Small intestine (tissue), 7 donors: ENCODE measurements around the gene LTF. TPM values are rescaled to one million over a fixed set of nuclear protein-coding genes. Genes with fewer than 3 reads are reported as not detected.
A peak's percentile ranks its signal among the peaks of the same experiment; 100 is the strongest.

Experiments
- DNase-seq, 2 donors: peaks; one replicate each; pipeline versions ENCODE4 v3.0.0 to v3.0.0-alpha.2; 2013
- FAIRE-seq: peaks from 2 replicates; lab custom pipeline; 2012; peaks lifted over from hg19 to GRCh38; lab: Jason Lieb, UNC
- H3K27ac ChIP-seq, 3 donors: one replicate each; pipeline ENCODE4 v1.5.1; 2013; ENCODE audit warnings: low read length in 2 of 3, mild to moderate bottlenecking in 2 of 3, control low read depth in 1 of 3, inconsistent platforms in 1 of 3, low read depth in 1 of 3, moderate library complexity in 1 of 3
- H3K27me3 ChIP-seq, 3 donors: one replicate each; pipeline ENCODE4 v1.6.1; 2013; ENCODE audit warnings: low read length in 3 of 3, inconsistent platforms in 1 of 3; ENCODE audit not compliant: control insufficient read depth in 3 of 3, insufficient read depth in 3 of 3
- H3K36me3 ChIP-seq, 3 donors: one replicate each; pipeline ENCODE4 v1.6.1; 2013; ENCODE audit warnings: low read length in 3 of 3, inconsistent platforms in 1 of 3, low read depth in 1 of 3, mild to moderate bottlenecking in 1 of 3, moderate library complexity in 1 of 3; ENCODE audit not compliant: control insufficient read depth in 3 of 3, insufficient read depth in 2 of 3
- H3K4me1 ChIP-seq, 3 donors: one replicate each; pipeline ENCODE4 v1.6.1; 2013; ENCODE audit warnings: low read length in 2 of 3, inconsistent platforms in 1 of 3, low read depth in 1 of 3, mild to moderate bottlenecking in 1 of 3, moderate library complexity in 1 of 3; ENCODE audit not compliant: control insufficient read depth in 3 of 3, insufficient read depth in 2 of 3
- H3K4me3 ChIP-seq, 3 donors: one replicate each; pipeline ENCODE4 v1.5.1; 2013; ENCODE audit warnings: low read length in 3 of 3, control low read depth in 1 of 3, inconsistent platforms in 1 of 3, low read depth in 1 of 3, mild to moderate bottlenecking in 1 of 3, moderate library complexity in 1 of 3
- H3K9me3 ChIP-seq, 2 donors: one replicate each; pipeline ENCODE4 v1.6.1; 2013; ENCODE audit warnings: low read depth in 1 of 2, low read length in 1 of 2; ENCODE audit not compliant: control insufficient read depth in 2 of 2, insufficient read depth in 1 of 2
- WGBS, 3 donors: extraction: QIAGEN DNeasy Blood & Tissue Kit; methylation state at CpG; one replicate each; pipeline ENCODE4 v1.1.7; 2013; 5-methylcytosine and 5-hydroxymethylcytosine counted together
- polyA plus RNA-seq, 4 donors: library from polyadenylated mRNA; stranded (reverse) in 3 of 4; unstranded in 1 of 4; fragments of 200-250 nt in 3 of 4; fragments of 120-200 nt in 1 of 4; gene quantifications; one replicate each; pipeline versions ENCODE4 v1.2.1 to v1.2.3, GENCODE V29; 2013
- donor health status: healthy with polysubstance abuse.
- donor health status: control.
- donor health status: control.
- donor health status: Bipolar disorder and iron deficiency.
- donor health status: healthy.

LTF gene
- polyA plus RNA-seq, 4 donors: 0.22 to 6.0 (median 1.5) TPM

- 77 to 95% (median 92%) methylated on average over 2 of the region's 2 CpGs for WGBS, 3 donors
- Histone ChIP-seq H3K27me3 (no peaks in the 10 kb centered on the region), H3K4me3 (no peak overlapping the region), H3K36me3 (no peaks in the 10 kb centered on the region), H3K9me3 (no peaks in the 10 kb centered on the region), H3K4me1 (peaks cover 0 to 14% (median 5%) of the 10 kb centered on the region in 3 donors), H3K27ac (no peak overlapping the region)
- FAIRE-seq: no peak
- no peak for DNase-seq
Observed at GRCh38 chr3:46399098-46399497, 65.6 kb downstream of the LTF start.

DNA sequence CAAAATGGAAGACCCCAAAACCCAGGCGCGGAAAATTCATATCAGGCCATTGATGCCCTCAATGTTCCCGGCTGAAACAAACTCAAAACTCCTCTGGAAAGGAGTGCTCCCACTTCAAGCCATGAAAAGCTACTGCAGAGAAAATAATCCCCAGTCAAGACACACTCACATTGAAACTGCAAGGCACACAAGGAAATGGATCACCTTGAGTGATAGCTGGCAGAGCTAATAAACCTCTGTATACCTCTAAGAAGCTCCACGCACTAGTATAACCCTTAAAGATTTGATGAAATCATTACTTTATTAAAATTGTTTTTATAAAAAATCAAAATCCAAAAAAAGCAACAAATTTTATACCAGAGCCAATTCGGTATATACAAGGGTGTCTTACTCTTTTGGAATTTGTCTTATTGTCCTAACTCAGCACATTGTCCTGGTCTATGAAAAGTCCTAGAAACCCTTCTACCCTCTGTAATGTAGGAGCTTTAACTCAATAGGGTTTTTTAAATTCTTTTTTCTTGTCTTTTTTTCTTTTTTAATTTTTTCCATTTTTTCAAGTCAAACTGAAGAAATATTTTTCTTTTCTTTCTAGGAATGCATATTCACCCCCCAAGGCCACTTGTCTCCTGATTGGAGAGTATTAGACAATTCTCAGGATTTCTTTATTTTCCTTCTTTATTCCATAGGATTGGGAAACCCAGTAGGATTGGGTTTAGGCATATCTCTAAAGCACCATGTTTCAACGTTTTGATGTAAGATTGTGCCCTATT, 66.3 kb downstream of the LTF start:
- no peak for FAIRE-seq
- WGBS, 3 donors: 92 to 96% (median 95%) methylated on average over 6 of the region's 6 CpGs

DNA sequence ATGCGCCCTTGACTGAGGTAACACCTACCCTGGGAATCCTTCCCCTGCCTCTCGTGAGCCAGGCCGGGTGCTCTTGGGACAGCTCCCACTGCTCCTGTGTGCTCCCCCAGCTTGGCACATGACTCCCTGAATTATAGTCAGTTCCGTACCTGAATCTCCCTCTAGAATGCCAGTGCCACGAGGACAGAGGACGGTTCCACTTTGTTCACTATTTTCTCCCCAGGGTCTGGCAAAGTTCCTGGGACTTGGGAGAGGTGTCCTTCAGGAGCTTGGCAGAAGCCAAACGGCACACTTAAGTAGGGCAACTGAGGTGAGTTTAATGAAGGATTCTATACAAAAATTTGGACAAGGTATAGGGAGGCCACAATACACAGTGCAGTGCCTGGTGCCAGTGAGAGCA, 67.6 kb downstream of the LTF start:
- Histone ChIP-seq H3K36me3 (peaks cover 0 to 2% (median 0%) of the 10 kb centered on the region in 3 donors), H3K4me1 (peaks cover 0 to 16% (median 5%) of the 10 kb centered on the region in 3 donors), H3K27ac (no peak overlapping the region), H3K27me3 (no peaks in the 10 kb centered on the region), H3K9me3 (no peaks in the 10 kb centered on the region), H3K4me3 (no peak overlapping the region)
- 92 to 95% (median 93%) methylated on average over 7 of the region's 7 CpGs for WGBS, 3 donors
- DNase-seq: no peak
- FAIRE-seq: no peak

More for the DNA sequence above, 66.3 kb downstream of the LTF start:
- H3K36me3 ChIP-seq: no peaks in the 10 kb centered on the region
- no peaks in the 10 kb centered on the region for H3K27me3 ChIP-seq
- H3K4me1 ChIP-seq: peaks cover 0 to 16% (median 5%) of the 10 kb centered on the region in 3 donors
- no peak overlapping the region for H3K4me3 ChIP-seq
- no peaks in the 10 kb centered on the region for H3K9me3 ChIP-seq
- DNase-seq: no peak
- no peak overlapping the region for H3K27ac ChIP-seq

DNA sequence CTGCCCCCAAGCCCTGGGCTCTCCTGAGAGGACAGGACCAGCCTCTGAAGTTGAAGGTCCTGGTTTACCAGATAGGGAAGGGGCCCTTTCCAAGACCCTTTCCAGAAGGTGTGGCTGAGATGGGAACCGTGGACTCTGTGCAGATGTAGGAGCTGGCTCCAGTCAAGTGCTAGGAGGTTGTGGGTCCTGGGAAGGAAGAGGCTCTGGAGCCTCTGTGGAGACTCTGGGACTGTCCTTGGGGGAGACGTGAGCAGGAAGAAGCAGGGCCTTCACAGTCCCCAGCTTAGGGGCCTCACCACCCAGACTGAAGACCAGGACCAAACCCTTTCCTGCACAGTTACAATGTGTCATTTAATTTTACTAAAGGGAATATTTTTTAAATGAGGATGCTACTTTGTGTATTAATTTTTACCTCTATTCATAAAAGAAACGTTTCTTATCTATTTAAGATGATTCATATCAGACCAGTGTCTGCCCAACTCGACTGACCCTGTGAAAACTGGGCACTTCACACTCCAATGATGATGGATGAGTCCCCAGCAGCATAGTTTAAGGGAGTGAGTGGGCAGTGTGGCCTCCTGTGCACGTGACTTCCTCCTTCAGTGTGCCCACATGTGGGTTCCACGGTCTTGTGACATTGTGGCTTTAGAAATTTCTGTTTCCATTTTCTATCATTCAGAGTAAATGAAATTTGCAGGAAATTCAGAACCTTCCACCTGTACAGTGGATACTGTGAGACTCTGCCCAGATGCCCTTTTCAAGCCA, 68.8 kb downstream of the LTF start:
- peaks cover 0 to 16% (median 5%) of the 10 kb centered on the region in 3 donors for H3K4me1 ChIP-seq
- no peaks in the 10 kb centered on the region for H3K9me3 ChIP-seq
- DNase-seq (no peak), FAIRE-seq (no peak)
- peaks cover 0 to 2% (median 0%) of the 10 kb centered on the region in 3 donors for H3K36me3 ChIP-seq
- no peaks in the 10 kb centered on the region for H3K27me3 ChIP-seq
- 53 to 61% (median 61%) methylated on average over 6 of the region's 6 CpGs for WGBS, 3 donors
- peak overlapping the region in 1 of 3 donors; percentile 25 for H3K27ac ChIP-seq
- no peak overlapping the region for H3K4me3 ChIP-seq

DNA sequence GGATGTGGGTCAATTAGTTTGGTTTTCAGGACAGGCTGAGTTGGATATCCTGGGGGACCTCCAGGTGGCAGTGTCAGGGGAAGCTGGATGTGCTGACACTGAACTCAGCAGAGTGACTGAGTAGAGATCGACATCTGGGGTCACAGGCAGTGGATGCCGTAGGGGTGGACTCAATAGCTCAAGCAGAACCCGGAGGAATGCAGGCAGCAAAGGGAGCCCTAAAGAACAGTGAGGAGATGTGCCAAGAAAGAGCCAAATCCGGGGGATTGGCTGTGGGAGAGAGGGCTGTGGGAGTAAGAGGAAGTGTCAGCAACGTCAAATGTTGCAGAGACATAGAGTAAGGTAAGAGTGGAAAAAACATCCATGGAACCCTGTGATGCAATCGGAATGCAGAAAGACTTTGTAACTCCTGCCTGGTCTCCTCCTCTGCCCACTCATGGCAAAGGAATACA, 69.5 kb downstream of the LTF start:
- FAIRE-seq: no peak
- Histone ChIP-seq H3K27me3 (no peaks in the 10 kb centered on the region), H3K27ac (peak overlapping the region in 1 of 3 donors; percentile 25), H3K4me3 (no peak overlapping the region), H3K4me1 (peaks cover 0 to 16% (median 5%) of the 10 kb centered on the region in 3 donors), H3K9me3 (no peaks in the 10 kb centered on the region), H3K36me3 (peaks cover 0 to 2% (median 0%) of the 10 kb centered on the region in 3 donors)
- WGBS, 3 donors: 82 to 92% (median 85%) methylated on average over 6 of the region's 6 CpGs
- peak in 1 of 2 donors; percentile 30 for DNase-seq

- 72 to 77% (median 74%) methylated on average over 8 of the region's 8 CpGs for WGBS, 3 donors
- Histone ChIP-seq H3K27ac (no peak overlapping the region), H3K4me3 (no peak overlapping the region), H3K9me3 (no peaks in the 10 kb centered on the region), H3K27me3 (no peaks in the 10 kb centered on the region), H3K4me1 (peaks cover 0 to 16% (median 0%) of the 10 kb centered on the region in 3 donors), H3K36me3 (peaks cover 0 to 2% (median 0%) of the 10 kb centered on the region in 3 donors)
- DNase-seq (peak in 1 of 2 donors; percentile 56), FAIRE-seq (no peak)
Observed at GRCh38 chr3:46393554-46394434, 70.9 kb downstream of the LTF start.

DNA sequence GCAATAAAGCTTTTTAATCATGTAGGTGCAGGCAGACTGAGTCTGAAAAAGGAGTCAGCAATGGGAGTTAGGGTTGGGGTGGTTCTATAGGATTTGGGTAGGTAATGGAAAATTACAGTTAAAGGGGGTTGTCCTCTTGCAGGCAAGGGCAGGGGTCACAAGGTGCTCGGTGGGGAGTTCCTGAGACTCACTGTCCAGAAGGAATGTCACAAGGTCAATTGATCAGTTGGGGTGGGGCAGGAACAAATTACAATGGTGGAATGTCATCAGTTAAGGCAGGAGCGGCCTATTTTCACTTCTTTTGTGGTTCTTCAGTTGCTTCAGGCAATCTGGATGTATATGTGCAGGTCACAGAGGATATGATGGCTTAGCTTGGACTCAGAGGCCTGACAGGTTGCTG, 71.7 kb downstream of the LTF start:
- H3K4me3 ChIP-seq: no peak overlapping the region
- DNase-seq: no peak
- H3K27ac ChIP-seq: no peak overlapping the region
- H3K9me3 ChIP-seq: peaks cover 0 to under 1% of the 10 kb centered on the region in 2 donors
- FAIRE-seq: no peak
- H3K27me3 ChIP-seq: no peaks in the 10 kb centered on the region
- H3K36me3 ChIP-seq: peaks cover 0 to 2% (median 0%) of the 10 kb centered on the region in 3 donors
- WGBS, 3 donors: 59 to 80% (median 67%) methylated on average over 2 of the region's 2 CpGs
- peaks cover 0 to 16% (median 0%) of the 10 kb centered on the region in 3 donors for H3K4me1 ChIP-seq
